ENCODE measurements around the gene FYCO1.

- TF ChIP-seq TCF7 (IDR thresholded peaks at IDR 0.05; ENCODE audit: low read depth) (no peak), ZNF235 (CRISPR knock-in tag; IDR thresholded peaks at IDR 0.05; ENCODE audit: borderline replicate concordance) (no peak), RBM39 (IDR thresholded peaks at IDR 0.05; ENCODE audit: low read depth, low read length, poor library complexity, severe bottlenecking) (no peak), ZZZ3 (CRISPR knock-in tag; IDR thresholded peaks at IDR 0.05; ENCODE audit: borderline replicate concordance) (no peak), NCOA2 (CRISPR knock-in tag; IDR thresholded peaks at IDR 0.05) (no peak), ARNT (IDR thresholded peaks at IDR 0.05) (no peak), STAT6 (CRISPR knock-in tag; IDR thresholded peaks at IDR 0.05; ENCODE audit: borderline replicate concordance) (no peak), NFE2 (CRISPR knock-in tag; IDR thresholded peaks at IDR 0.05) (no peak), TBP (CRISPR knock-in tag; IDR thresholded peaks at IDR 0.05) (no peak), CHD4 (IDR thresholded peaks at IDR 0.05; ENCODE audit: borderline replicate concordance, low read length) (no peak), SIN3A (IDR thresholded peaks at IDR 0.05; ENCODE audit: borderline replicate concordance, low read depth, low read length) (no peak)
These were observed 2.8 kb downstream of the FYCO1 start for GRCh38 chr3:45992821-45993221.

Data from HepG2 (cell line).